ENCODE data around the gene STARD7.
A peak's percentile ranks its signal among the peaks of the same experiment; 100 is the strongest.
"Not testable (repeated sequence)": the region's sequence is repeated elsewhere in the genome, so short reads cannot be mapped to it uniquely, and the experiment has no call there.

The STARD7 gene

GRCh38 chr2:96160366-96160765 lies 48.3 kb downstream of the STARD7 start:
- not testable (repeated sequence) for DNase-seq

GRCh38 chr2:96159084-96159830 lies 49.4 kb downstream of the STARD7 start:
- DNase-seq: no peak

DNA sequence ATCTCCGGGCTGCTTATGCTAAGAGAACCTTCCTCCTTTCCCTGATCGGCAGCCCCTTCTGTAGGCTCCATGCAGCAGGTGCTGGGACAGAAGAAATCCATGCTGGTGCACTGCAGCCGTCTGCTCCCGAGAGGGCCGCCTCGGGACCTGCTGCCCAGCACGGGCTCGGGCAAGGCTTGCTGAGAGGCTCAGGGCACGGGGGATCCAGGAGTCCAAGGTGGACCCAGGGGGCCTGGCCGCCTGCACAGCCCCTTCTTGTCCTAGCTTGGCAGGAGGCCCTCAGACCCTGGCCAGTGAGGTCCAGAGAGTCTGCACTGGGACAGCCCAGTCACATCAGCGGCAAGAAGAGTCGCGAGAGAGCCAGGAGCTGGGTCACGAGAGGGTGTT lies 50.1 kb downstream of the STARD7 start:
- DNase-seq: no peak

- peak; percentile 63 for DNase-seq
These were observed 50.7 kb downstream of the STARD7 start for GRCh38 chr2:96157649-96158553.

DNA sequence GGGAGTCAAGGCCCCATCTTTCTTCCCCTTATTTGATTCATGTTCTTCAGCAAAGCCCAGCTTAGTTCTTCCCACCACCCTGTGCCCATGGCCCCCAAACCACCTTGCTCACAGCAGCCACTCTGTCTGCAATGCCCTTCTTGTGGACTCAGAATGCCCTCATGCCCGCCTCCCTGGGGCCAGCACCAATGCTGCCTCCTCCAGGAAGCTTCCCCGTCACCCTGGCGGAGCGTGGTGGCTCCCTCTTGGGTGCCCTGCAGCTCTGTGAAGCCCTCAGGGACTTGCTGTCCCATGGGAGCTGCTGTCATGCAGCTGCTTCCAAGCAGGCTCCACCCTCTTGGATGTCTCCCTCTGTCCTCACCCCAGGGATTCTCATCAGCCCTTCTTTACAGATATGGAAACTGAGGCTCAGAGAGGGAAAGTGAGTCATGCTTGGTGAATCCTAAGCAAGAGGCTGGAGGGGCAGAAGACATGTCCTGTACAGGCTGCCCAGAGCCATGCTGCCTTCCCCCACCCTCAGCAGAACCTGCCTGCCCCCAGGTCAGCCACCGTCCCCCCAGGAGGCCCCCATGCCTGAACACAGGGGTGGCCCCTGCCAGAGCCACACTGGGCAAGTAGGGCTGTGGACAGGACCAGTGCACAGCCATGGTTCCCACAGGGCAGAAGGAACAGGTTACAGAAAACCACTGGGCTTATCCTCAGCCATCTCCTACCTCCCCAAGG lies 51.5 kb downstream of the STARD7 start:
- DNase-seq: no peak

GRCh38 chr2:96156011-96156820 lies 52.4 kb downstream of the STARD7 start:
- DNase-seq: no peak

- DNase-seq: no peak
These were observed 53.9 kb downstream of the STARD7 start for GRCh38 chr2:96154506-96155380.

DNA sequence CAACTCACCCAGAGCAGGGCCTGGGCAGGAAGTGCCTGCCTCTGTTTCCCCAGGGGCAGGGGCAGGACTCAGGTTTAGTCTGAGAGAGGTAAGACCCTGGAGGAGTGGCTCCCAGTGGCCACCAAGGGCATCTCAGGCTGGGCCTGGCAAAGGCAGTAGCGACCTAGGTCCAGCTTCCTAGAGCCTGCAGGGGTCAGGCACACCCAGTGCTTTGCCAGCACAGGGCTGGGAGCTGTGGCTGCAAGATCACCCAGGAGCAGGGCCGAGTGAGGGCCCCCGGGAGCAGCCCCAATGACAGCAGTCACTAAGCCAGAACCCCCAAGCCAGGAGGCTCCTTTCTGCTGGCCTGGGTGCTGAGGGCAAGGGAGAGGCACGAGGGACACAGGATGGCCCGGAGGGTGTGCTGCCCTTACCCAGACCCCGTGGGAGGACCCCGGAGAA lies 54.6 kb downstream of the STARD7 start:
- DNase-seq: no peak

DNA sequence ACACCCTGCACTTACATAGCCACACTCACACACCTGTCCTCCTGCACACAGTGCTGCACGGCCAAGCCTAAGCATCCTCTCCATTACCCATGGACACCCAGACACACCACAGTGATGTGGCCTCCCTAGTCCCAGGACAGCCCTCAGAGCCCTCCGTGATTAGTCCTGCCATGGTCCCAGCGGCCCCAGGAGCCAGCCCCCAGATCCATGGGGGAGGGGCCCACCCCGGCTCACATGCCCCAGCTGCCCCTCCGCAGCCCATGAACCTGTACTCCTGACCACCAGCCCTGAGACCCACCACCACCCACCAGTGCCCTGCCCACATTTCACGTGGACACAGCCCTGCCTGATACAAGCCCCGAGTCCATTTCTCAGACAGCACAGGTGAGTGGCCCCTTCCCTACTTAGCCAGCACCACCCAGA lies 55.3 kb downstream of the STARD7 start:
- DNase-seq: no peak

GRCh38 chr2:96152304-96153161 lies 56.1 kb downstream of the STARD7 start:
- no peak for DNase-seq

GRCh38 chr2:96151595-96152303 lies 56.9 kb downstream of the STARD7 start:
- DNase-seq: no peak

- no peak for DNase-seq
These were observed 57.6 kb downstream of the STARD7 start for GRCh38 chr2:96150791-96151594.

DNA sequence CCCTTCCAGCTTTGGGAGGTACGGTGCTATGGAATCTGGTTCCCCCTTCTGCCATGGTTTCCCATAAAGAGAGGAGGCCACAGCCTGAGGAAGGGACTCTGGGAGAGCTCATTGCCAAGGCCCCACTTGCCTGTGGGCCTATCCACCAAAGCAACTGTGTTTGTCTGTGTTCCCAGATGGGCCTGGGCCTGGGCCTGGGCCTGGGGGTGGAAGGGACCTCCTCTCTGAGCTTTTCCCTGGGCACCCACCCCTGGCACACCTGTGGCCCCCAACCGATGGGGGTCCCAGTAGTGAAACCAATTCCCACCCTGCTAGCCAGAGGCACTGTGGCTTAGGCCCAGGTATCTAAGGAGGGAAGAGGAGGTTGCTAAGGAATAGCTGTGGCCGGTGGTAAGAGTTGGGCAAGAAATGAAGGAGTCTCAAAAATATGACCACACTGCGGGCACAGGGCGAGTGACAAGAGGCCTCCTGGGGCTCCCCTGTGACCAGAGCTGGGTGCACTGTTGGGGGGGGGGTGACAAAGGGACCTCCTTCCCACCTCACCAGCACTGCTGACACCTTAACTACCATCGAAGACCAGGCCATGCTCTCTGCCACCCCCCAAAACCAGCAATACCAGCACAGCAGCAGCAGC lies 58.5 kb downstream of the STARD7 start:
- DNase-seq: no peak

GRCh38 chr2:96148410-96149217 lies 60.0 kb downstream of the STARD7 start:
- peak; percentile 94 for DNase-seq

DNA sequence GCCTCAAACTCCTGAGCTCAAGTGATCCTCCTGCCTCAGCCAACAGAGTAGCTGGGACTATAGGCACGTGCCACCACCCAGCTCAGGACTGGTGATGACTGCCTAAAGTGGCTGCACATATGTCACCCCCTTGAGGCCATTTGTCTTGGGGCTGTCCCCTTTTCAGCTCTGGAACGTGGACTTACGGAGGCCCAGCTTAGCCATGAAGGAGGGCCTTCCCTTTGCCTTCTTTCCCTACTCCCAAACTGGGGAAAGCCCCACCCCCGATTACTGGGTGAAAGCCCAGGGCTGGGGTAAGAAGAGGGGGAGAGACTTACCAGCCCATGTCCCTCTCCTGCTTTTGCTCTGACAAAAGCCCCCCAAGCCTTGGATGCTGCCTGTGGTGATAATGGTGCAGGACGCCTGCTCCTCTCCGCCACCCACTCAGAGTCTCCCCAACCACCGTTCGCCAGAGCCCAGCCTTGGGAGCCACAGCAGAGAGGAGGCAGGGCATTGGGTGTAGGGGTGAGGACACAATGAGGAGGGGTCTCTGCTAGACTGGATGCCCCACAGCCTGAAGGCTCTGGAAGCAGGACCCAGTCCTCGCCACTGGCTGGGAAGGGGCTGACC lies 60.9 kb downstream of the STARD7 start:
- no peak for DNase-seq

GRCh38 chr2:96146881-96147592 lies 61.6 kb downstream of the STARD7 start:
- no peak for DNase-seq
